GM10248 (cell line): ENCODE results near the gene APBB1IP.

Experiments used
- CTCF ChIA-PET: fragments of 300-600 bp; sonication (Branson Sonifier 250); formaldehyde crosslinking; extraction: SDS; loops from one replicate; lab custom pipeline; 2021; ENCODE audit warnings: antibody characterized with exemption; lab: Yijun Ruan, JAX
- POLR2A ChIA-PET: fragments of 350-650 bp; sonication (Branson Sonifier 250); formaldehyde crosslinking; extraction: SDS; loops from one replicate; lab custom pipeline; 2020; ENCODE audit warnings: antibody characterized with exemption; lab: Yijun Ruan, JAX
- DNase-seq: peaks from one replicate; pipeline ENCODE4 v3.0.0; 2012; ENCODE audit errors: extremely low spot score
- TF ChIP-seq, protein P1 (sequence below): IDR thresholded peaks from 2 replicates; pipeline ENCODE4 v1.5.1; 2012; ENCODE audit warnings: mild to moderate bottlenecking, low read depth; ENCODE audit errors: extremely low read depth, missing control alignments, control extremely low read depth

The APBB1IP gene

DNA sequence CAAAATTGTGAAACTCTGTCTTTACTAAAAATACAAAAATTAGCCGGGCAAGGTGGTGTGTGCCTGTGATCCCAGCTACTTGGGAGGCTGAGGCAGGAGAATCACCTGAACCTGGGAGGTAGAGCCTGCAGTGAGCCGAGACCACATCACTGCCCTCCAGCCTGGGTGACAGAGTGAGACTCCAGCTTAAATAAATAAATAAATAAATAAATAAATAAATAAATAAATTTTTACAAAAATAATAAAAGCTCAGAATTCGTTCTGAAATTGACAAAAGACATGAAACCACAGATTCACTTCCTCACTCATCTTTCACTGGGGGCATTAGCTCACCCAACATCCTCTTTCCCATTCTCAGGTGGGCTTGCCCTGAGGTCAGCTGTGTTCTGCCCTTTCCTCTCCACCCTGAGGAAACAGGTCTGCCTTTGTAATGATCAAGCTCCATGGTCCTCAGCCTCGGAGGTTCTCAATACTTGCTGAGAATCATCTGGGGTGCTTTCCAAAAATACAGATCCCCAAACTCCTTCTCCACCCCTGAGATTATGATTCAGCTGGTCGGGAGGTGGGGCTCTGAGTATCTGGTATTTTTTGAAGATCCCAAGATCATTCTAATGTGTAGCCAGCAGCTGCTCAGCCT, 29.2 kb upstream of the APBB1IP start:
- TF ChIP-seq, protein P1, sequence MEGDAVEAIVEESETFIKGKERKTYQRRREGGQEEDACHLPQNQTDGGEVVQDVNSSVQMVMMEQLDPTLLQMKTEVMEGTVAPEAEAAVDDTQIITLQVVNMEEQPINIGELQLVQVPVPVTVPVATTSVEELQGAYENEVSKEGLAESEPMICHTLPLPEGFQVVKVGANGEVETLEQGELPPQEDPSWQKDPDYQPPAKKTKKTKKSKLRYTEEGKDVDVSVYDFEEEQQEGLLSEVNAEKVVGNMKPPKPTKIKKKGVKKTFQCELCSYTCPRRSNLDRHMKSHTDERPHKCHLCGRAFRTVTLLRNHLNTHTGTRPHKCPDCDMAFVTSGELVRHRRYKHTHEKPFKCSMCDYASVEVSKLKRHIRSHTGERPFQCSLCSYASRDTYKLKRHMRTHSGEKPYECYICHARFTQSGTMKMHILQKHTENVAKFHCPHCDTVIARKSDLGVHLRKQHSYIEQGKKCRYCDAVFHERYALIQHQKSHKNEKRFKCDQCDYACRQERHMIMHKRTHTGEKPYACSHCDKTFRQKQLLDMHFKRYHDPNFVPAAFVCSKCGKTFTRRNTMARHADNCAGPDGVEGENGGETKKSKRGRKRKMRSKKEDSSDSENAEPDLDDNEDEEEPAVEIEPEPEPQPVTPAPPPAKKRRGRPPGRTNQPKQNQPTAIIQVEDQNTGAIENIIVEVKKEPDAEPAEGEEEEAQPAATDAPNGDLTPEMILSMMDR = no peak
- ChIA-PET CTCF (interaction anchor here (1.1 to 8.3 kb wide), 7 partner anchors 10 to 146 kb away, joined by 3 to 72 read pairs (median 3); no protein-coding TSS in a partner anchor), POLR2A (interaction anchor here (0.6 kb wide), 1 partner anchor 36 kb away, joined by 3 read pairs; no protein-coding TSS in a partner anchor)
- peak; percentile 18 for DNase-seq

DNA sequence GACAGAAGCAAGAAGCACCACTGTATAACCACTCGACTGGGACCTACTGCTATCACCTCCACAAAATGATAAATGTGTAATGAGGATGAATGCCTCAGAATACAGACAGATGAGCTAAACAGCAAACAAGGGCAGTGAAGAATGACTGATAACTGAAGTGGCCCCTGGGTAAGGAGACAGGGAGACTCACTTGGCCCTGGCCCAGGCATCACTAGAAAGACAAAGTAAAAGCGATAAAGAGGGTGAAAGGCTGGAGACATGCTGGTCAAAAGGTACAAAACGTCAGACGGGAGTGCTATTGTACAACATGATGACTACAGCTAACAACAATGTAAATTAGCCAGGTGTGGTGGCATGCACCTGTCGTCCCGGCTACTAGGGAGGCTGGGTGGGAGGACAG, 27.8 kb upstream of the APBB1IP start:
- ChIA-PET CTCF (interaction anchor here (2.5 to 8.3 kb wide), 2 partner anchors 11 to 17 kb away, joined by 7 to 72 read pairs; no protein-coding TSS in a partner anchor), POLR2A (interaction anchor here (0.6 kb wide), 1 partner anchor 47 kb away, joined by 10 read pairs; no protein-coding TSS in a partner anchor)
- no peak for DNase-seq
- TF ChIP-seq, protein P1 = no peak

DNA sequence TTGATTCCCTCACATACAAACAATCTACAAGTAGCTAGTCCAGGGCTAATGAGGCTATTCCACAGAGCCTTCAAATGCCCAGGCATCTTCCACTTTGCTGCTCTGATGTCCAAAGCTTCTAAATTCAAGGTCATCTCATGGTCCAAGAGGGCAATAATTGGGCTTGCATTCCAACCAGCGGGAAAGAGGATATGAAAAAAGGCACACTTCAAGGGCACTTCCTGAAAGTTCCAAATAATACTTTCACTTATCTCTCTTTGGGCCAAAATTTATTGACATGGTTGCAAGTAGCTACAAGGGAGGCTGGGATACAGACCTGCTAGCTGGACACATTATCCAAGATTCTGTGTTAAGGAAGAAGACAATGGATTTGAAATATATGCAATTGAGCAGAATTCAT, 25.2 kb upstream of the APBB1IP start:
- TF ChIP-seq, protein P1 = no peak
- DNase-seq = no peak
- POLR2A ChIA-PET = no interaction called here
- CTCF ChIA-PET = interaction anchor here (0.8 to 8.3 kb wide), 6 partner anchors 12 to 68 kb away, joined by 3 to 72 read pairs (median 3); no protein-coding TSS in a partner anchor

DNA sequence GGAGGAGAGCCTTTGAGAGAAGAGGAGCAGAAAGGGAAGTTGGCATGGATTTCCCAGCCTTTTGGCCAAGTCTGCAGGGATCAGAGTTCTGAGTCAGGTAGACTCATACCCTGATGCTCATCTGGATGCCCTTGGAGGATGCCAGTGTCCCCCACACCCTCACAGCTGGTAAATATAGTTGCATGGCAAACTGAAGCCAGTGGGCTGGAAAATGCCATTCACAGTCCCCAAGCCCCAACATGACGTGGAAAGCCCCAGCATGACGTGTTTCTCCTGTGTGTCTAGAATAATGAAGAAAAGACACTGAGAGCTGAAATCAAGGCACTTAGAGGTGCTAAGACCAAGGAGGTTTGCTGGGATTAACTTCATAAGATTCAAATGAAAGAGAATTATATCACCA, 24.8 kb upstream of the APBB1IP start:
- no peak for DNase-seq
- ChIA-PET CTCF (interaction anchor here (0.8 to 8.3 kb wide), 6 partner anchors 13 to 68 kb away, joined by 3 to 72 read pairs (median 3); no protein-coding TSS in a partner anchor), POLR2A (no interaction called here)
- TF ChIP-seq, protein P1 = no peak

DNA sequence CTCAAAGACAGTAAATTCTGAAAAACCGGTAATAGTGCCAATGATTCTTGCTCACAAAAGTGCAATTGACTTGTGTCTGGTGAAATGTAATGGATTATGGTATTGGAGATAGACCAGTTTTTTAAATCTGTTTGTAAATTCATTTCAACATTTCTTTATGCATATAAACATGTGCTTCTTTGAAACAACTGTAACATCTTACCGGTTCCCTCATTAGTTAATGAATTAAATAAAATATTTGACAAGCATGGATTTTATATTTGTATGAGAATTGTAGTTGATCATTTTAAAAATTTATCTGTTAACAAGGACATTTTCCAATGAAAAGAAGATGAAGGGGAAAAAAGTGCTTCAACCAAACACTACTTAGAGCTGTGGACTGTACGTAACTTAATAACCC, 21.0 kb upstream of the APBB1IP start:
- CTCF ChIA-PET = interaction anchor here (0.8 kb wide), 1 partner anchor 34 kb away, joined by 3 read pairs; no protein-coding TSS in a partner anchor
- TF ChIP-seq, protein P1 = no peak
- POLR2A ChIA-PET = no interaction called here
- DNase-seq = no peak

DNA sequence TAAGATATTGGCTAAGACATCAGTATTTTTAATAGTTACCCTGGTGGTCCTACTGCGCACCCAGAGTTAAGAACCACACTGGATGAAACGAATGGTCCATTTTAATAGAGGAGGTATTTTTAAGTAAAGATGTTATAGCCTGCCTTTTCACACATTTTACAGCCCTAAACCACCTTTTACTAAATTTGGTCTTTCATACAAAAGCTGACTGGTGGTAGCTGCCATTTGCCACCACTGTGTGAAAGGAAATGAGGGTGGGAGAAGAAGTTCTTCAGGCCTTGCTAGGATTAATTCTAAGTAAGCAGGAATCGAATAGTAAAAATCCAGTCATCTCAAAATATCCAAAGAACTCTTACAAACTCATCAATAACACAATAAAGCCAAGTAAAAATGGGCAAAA, 15.2 kb upstream of the APBB1IP start:
- DNase-seq = no peak
- CTCF ChIA-PET = interaction anchor here (8.8 kb wide), 1 partner anchor 11 kb away, joined by 72 read pairs; no protein-coding TSS in a partner anchor
- POLR2A ChIA-PET = no interaction called here
- TF ChIP-seq, protein P1 = no peak
